Choroid plexus epithelial cell (primary cell): ENCODE measurements around the gene SHPK.

Experiments used
- DNase-seq: peaks from one replicate; pipeline ENCODE4 v3.0.0-alpha.2; 2010; ENCODE audit warnings: low read depth
- H3K4me3 ChIP-seq: 2 replicates; pipeline ENCODE4 v1.5.1; 2011; ENCODE audit warnings: low read depth, mild to moderate bottlenecking, control low read depth, low read length, moderate library complexity
- TF ChIP-seq, protein P1 (sequence below): conservative IDR thresholded peaks from 2 replicates; pipeline ENCODE4 v1.5.1; 2011; ENCODE audit warnings: low read depth, mild to moderate bottlenecking, control low read depth, inconsistent platforms, low read length, moderate library complexity

SHPK gene

GRCh38 chr17:3626831-3627768 lies 8.9 kb downstream of the SHPK start:
- TF ChIP-seq, protein P1, sequence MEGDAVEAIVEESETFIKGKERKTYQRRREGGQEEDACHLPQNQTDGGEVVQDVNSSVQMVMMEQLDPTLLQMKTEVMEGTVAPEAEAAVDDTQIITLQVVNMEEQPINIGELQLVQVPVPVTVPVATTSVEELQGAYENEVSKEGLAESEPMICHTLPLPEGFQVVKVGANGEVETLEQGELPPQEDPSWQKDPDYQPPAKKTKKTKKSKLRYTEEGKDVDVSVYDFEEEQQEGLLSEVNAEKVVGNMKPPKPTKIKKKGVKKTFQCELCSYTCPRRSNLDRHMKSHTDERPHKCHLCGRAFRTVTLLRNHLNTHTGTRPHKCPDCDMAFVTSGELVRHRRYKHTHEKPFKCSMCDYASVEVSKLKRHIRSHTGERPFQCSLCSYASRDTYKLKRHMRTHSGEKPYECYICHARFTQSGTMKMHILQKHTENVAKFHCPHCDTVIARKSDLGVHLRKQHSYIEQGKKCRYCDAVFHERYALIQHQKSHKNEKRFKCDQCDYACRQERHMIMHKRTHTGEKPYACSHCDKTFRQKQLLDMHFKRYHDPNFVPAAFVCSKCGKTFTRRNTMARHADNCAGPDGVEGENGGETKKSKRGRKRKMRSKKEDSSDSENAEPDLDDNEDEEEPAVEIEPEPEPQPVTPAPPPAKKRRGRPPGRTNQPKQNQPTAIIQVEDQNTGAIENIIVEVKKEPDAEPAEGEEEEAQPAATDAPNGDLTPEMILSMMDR: no peak
- DNase-seq: no peak
- H3K4me3 ChIP-seq: no peak overlapping the region

GRCh38 chr17:3622977-3623594 lies 13.0 kb downstream of the SHPK start:
- H3K4me3 ChIP-seq: no peak overlapping the region
- TF ChIP-seq, protein P1: no peak
- no peak for DNase-seq

DNA sequence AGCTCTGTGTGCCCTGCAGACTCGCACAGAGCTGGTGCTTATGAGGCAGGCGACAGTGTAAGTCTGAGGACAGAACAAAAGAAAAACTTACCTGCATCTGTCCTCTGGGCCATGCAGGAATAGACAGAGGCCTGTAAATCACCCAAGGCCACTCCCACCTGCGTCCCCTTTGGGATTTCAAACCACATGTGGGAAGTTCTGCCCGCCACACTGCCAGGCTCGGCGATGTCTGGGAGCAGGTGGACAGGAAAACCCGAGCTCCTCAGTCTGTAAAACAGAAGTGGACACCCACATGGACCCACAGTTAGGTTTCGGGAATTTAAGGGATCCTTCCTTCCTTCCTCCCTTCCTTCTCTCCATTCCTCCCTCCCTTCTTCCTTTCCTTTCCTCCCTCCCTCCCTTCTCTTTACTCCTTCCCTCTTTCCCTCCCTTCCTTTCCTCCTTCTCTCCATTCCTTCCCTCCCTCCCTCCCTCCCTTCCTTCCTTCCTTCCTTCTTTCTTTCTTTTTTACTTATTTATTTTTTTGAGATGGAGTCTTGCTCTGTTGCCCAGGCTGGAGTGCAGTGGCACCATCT lies 14.8 kb downstream of the SHPK start:
- no peak for DNase-seq
- no peak overlapping the region for H3K4me3 ChIP-seq
- TF ChIP-seq, protein P1: no peak

DNA sequence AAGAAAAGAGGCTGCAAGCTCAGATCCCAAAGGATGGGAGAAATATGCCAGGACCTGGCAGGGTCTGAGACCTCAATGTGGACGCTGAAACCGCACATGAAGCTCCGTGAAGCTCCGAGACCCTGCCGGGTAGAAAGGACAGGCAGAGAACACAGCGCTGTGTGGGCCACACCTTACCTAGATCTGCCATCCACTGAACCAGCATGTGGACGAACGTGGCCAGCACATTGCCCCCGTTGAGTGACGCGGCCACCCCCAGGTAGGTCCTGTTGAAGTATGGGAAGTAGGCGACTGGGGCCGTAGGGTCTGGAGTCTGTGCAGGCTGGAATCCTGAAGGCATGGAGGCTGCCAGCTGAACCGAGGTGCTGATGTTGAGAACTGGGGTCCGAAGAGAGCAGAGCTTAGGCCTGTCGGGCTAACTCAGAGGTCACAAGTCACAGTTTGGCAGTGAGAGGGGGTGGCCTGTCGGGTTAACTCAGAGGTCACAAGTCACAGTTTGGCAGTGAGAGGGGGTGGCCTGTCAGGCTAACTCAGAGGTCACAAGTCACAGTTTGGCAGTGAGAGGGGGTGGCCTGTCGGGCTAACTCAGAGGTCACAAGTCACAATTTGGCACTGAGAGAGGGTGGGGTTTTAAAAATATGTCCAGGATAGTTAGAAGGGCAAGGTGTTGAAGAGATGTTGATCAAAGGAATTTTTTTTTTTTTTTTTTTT lies 20.7 kb downstream of the SHPK start:
- DNase-seq: no peak
- no peak overlapping the region for H3K4me3 ChIP-seq
- TF ChIP-seq, protein P1: no peak

DNA sequence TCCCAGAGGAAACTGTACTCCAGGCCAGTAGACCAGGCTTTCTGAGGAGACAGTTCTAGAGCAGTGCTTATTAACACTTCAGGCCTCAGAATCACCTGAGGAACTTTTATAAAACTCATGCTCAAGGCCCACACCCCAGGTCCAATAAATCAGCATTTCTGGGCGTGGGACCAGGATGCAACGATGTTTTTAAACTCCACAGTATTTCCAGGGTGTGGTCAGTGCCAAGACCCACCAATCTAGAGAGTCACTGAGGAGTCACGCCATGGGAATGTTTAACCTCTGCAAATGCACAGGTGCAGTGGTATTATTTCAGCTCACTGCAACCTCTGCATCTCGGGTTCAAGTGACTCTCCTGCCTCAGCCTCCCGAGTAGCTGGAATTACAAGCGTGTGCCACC lies 22.9 kb downstream of the SHPK start:
- TF ChIP-seq, protein P1: no peak
- no peak for DNase-seq
- no peak overlapping the region for H3K4me3 ChIP-seq

DNA sequence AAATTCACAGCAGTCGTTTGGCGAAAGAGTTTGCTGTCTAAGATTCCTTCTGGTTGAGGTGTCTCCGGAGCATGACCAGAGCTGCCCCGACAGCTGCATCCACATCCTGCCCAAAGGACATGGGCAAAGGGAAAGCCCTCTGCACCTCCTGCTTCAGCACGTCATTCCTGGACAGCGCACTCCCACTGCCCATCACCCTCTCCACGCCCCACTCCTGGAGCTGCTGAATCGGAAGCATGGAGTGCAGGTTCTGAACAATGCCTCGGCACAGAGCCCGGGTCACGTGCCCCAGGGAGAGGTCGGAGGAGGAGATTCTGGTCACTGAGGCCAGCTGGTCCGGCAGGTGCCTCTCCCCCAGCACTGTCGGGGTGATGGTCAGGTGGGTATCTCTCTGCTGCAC lies 25.5 kb downstream of the SHPK start:
- no peak for DNase-seq
- TF ChIP-seq, protein P1: no peak
- no peak overlapping the region for H3K4me3 ChIP-seq
